ENCODE results near the gene SELE. TPM values are rescaled to one million over a fixed set of nuclear protein-coding genes. Genes with fewer than 3 reads are reported as not detected.

The SELE gene
- total and polyA plus RNA-seq, 9 of the 15 experiments (the other 6 are each of a cell fraction or from before 2014, with no cell fraction given) = 0.08 TPM; not detected in 8

DNA sequence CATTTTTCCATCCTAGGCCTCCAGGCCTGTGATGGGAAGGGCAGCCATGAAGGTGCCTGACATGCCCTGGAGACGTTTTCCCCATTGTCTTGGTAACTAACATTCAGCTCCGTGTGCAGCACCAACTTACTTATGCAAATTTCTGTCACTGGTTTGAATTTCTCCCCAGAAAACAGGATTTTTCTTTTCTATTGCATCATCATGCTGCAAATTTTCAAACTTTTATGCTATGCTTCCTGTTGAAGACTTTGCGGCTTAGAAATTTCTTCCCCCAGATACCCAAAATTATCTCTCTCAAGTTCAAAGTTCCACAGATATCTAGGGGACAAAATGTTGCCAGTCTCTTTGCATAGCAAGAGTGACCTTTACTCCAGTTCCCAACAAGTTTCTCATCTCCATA lies 25.2 kb upstream of the SELE start:
- DNase-seq (ENCODE audit: extremely low read depth in 1 of 4, low spot score in 3 of 4) = no peak
- Histone ChIP-seq H3K4me2 (ENCODE audit: insufficient read depth, low read length) (no peak overlapping the region), H2AFZ (ENCODE audit: low read depth, low read length) (no peak overlapping the region), H3K36me3 (ENCODE audit: control insufficient read depth, insufficient read depth, low read length) (no peaks in the 10 kb centered on the region), H3K27me3 (ENCODE audit: control insufficient read depth in 2 of 2, insufficient read depth in 2 of 2, low read length in 2 of 2) (peaks cover 0 to 4% of the 10 kb centered on the region in 2 experiments; a peak in 2 of 5 replicates), H4K20me1 (replicated peaks; ENCODE audit: control insufficient read depth, insufficient read depth, low read length) (no peaks in the 10 kb centered on the region), H3K4me3 (no peak overlapping the region), H3K27ac (ENCODE audit: extremely low read depth, low read depth, low read length) (no peak overlapping the region), H3K4me1 (replicated peaks in 1 of 2; ENCODE audit: control insufficient read depth in 2 of 2, insufficient read depth in 2 of 2, low read length in 2 of 2) (no peaks in the 10 kb centered on the region), H3K9ac (ENCODE audit: insufficient read depth in 1 of 2, low read depth in 2 of 2, low read length in 2 of 2) (no peak overlapping the region), H3K9me1 (ENCODE audit: control insufficient read depth, insufficient read depth, low read length) (no peaks in the 10 kb centered on the region), H3K79me2 (ENCODE audit: control insufficient read depth, insufficient read depth, low read length) (no peaks in the 10 kb centered on the region), H3K9me3 (replicated peaks; ENCODE audit: control insufficient read depth, insufficient read depth, low read depth, low read length) (no peaks in the 10 kb centered on the region)
- no TSS peak for BruUV-seq (replicated peaks)
- in situ Hi-C loops (cut with MboI) = no loop called here
- ChIA-PET CTCF (ENCODE audit: low intra/inter-chr PET ratio) (no interaction called here), POLR2A (no interaction called here)
- ATAC-seq = no peak
- no peak for FAIRE-seq
- 4% methylated on average over 3 of the region's 3 CpGs for WGBS (ENCODE audit: insufficient coverage, low coverage, missing lambda C conversion rate)
- intact Hi-C loops (cut with micrococcal nuclease) = no loop called here
- TF ChIP-seq, protein P1, sequence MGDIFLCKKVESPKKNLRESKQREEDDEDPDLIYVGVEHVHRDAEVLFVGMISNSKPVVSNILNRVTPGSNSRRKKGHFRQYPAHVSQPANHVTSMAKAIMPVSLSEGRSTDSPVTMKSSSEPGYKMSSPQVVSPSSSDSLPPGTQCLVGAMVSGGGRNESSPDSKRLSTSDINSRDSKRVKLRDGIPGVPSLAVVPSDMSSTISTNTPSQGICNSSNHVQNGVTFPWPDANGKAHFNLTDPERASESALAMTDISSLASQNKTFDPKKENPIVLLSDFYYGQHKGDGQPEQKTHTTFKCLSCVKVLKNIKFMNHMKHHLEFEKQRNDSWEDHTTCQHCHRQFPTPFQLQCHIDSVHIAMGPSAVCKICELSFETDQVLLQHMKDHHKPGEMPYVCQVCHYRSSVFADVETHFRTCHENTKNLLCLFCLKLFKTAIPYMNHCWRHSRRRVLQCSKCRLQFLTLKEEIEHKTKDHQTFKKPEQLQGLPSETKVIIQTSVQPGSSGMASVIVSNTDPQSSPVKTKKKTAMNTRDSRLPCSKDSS (IDR thresholded peaks at IDR 0.05; ENCODE audit: low read depth, partially characterized antibody) = no peak
- no peak for TF ChIP-seq ZFPM2 (CRISPR knock-in tag; IDR thresholded peaks at IDR 0.05)
- TF ChIP-seq TCF7L2 (IDR thresholded peaks at IDR 0.05; ENCODE audit: low read depth, low read length) = no peak
- TF ChIP-seq HDAC8 (tag; IDR thresholded peaks at IDR 0.05) = no peak
- TF ChIP-seq, protein P2, sequence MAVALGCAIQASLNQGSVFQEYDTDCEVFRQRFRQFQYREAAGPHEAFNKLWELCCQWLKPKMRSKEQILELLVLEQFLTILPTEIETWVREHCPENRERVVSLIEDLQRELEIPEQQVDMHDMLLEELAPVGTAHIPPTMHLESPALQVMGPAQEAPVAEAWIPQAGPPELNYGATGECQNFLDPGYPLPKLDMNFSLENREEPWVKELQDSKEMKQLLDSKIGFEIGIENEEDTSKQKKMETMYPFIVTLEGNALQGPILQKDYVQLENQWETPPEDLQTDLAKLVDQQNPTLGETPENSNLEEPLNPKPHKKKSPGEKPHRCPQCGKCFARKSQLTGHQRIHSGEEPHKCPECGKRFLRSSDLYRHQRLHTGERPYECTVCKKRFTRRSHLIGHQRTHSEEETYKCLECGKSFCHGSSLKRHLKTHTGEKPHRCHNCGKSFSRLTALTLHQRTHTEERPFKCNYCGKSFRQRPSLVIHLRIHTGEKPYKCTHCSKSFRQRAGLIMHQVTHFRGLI (CRISPR knock-in tag; IDR thresholded peaks at IDR 0.05) = no peak
- TF ChIP-seq, protein P3, sequence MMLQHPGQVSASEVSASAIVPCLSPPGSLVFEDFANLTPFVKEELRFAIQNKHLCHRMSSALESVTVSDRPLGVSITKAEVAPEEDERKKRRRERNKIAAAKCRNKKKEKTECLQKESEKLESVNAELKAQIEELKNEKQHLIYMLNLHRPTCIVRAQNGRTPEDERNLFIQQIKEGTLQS (IDR thresholded peaks at IDR 0.05) = peak; percentile 60; the same call in 1 of the 2 replicates
- TF ChIP-seq, protein P3 (CRISPR knock-in tag; conservative IDR thresholded peaks at IDR 0.05) = no peak
- TF ChIP-seq CEBPG (CRISPR knock-in tag; IDR thresholded peaks at IDR 0.05) = no peak
- peak; percentile 16 to 66; a peak in 1 of 4 replicates for TF ChIP-seq CEBPG (tag; conservative IDR thresholded peaks at IDR 0.05 in 1 of 2, IDR thresholded peaks at IDR 0.05 in 1 of 2)
- TF ChIP-seq, protein P4, sequence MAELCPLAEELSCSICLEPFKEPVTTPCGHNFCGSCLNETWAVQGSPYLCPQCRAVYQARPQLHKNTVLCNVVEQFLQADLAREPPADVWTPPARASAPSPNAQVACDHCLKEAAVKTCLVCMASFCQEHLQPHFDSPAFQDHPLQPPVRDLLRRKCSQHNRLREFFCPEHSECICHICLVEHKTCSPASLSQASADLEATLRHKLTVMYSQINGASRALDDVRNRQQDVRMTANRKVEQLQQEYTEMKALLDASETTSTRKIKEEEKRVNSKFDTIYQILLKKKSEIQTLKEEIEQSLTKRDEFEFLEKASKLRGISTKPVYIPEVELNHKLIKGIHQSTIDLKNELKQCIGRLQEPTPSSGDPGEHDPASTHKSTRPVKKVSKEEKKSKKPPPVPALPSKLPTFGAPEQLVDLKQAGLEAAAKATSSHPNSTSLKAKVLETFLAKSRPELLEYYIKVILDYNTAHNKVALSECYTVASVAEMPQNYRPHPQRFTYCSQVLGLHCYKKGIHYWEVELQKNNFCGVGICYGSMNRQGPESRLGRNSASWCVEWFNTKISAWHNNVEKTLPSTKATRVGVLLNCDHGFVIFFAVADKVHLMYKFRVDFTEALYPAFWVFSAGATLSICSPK (IDR thresholded peaks at IDR 0.05; ENCODE audit: borderline replicate concordance) = no peak
- TF ChIP-seq, protein P5, sequence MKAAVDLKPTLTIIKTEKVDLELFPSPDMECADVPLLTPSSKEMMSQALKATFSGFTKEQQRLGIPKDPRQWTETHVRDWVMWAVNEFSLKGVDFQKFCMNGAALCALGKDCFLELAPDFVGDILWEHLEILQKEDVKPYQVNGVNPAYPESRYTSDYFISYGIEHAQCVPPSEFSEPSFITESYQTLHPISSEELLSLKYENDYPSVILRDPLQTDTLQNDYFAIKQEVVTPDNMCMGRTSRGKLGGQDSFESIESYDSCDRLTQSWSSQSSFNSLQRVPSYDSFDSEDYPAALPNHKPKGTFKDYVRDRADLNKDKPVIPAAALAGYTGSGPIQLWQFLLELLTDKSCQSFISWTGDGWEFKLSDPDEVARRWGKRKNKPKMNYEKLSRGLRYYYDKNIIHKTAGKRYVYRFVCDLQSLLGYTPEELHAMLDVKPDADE (conservative IDR thresholded peaks at IDR 0.05; ENCODE audit: control insufficient read depth, low read depth, low read length) = no peak
- no peak for TF ChIP-seq ZNF699 (CRISPR knock-in tag; IDR thresholded peaks at IDR 0.05; ENCODE audit: insufficient replicate concordance)
- 0 out of 2 replicates have a peak, but pooled peaks have one; percentile 33 for TF ChIP-seq CEBPB (tag; IDR thresholded peaks at IDR 0.05)
- no peak for TF ChIP-seq TCFL5 (CRISPR knock-in tag; conservative IDR thresholded peaks at IDR 0.05)
- no peak for TF ChIP-seq ZNF551 (CRISPR knock-in tag; IDR thresholded peaks at IDR 0.05)
- no peak for TF ChIP-seq ZNF384 (IDR thresholded peaks at IDR 0.05; ENCODE audit: low read depth, low read length)

Data from K562 (cell line).